OCI-LY7 (cell line): ENCODE measurements around the gene UPB1. TPM values are rescaled to one million over a fixed set of nuclear protein-coding genes. Genes with fewer than 3 reads are reported as not detected.
A peak's percentile ranks its signal among the peaks of the same experiment; 100 is the strongest.
"Not testable (repeated sequence)": the region's sequence is repeated elsewhere in the genome, so short reads cannot be mapped to it uniquely, and the experiment has no call there.

Source experiments
- BruUV-seq: library from RNA; stranded (reverse); fragments of 400-500 nt; replicated peaks from 2 replicates; lab custom pipeline; 2021; lab: Mats Ljungman, UMichigan
- CTCF ChIA-PET: fragments of 300-600 bp; sonication (Branson Sonifier 250); formaldehyde crosslinking; loops from one replicate; lab custom pipeline; 2022; ENCODE audit warnings: antibody characterized with exemption; ENCODE audit not compliant: unreplicated experiment; lab: Charles Lee
- POLR2A ChIA-PET: fragments of 300-600 bp; sonication (Branson Sonifier 250); formaldehyde crosslinking; loops from one replicate; lab custom pipeline; 2022; ENCODE audit warnings: antibody characterized with exemption; lab: Charles Lee
- DNase-seq: peaks from one replicate; pipeline ENCODE4 v3.0.0-alpha.2; 2015; ENCODE audit warnings: low spot score
- H2AFZ ChIP-seq: fragments of 200-600 bp; sonication (generic), shearing (Covaris generic); 2 replicates; pipeline ENCODE4 v1.6.1; 2014; ENCODE audit warnings: mild to moderate bottlenecking, antibody characterized with exemption, low read length, moderate library complexity
- H3K27ac ChIP-seq: fragments of 200-600 bp; sonication (generic); 2 replicates; pipeline ENCODE4 v1.5.1; 2014; ENCODE audit warnings: mixed run types, low read depth, mild to moderate bottlenecking, moderate library complexity, low read length, inconsistent platforms; ENCODE audit not compliant: poor library complexity, severe bottlenecking
- H3K36me3 ChIP-seq: fragments of 200-600 bp; sonication (generic); 2 replicates; pipeline ENCODE4 v1.6.1; 2014; ENCODE audit warnings: mild to moderate bottlenecking, antibody characterized with exemption, low read length, moderate library complexity, mixed read lengths; ENCODE audit not compliant: insufficient read depth
- H3K4me1 ChIP-seq: fragments of 200-600 bp; sonication (generic); 2 replicates; pipeline ENCODE4 v1.5.1; 2014; ENCODE audit warnings: mild to moderate bottlenecking, low read length; ENCODE audit not compliant: insufficient read depth, poor library complexity, severe bottlenecking
- H3K4me2 ChIP-seq: fragments of 200-600 bp; sonication (generic); 2 replicates; pipeline ENCODE4 v1.6.1; 2014; ENCODE audit warnings: mild to moderate bottlenecking, low read length
- H3K4me3 ChIP-seq: fragments of 200-600 bp; sonication (generic); 2 replicates; pipeline ENCODE4 v1.5.1; 2014; ENCODE audit warnings: mild to moderate bottlenecking, low read depth, low read length; ENCODE audit not compliant: poor library complexity, severe bottlenecking
- H3K79me2 ChIP-seq: fragments of 200-600 bp; sonication (generic); 2 replicates; pipeline ENCODE4 v1.6.1; 2016; ENCODE audit warnings: low read depth, mild to moderate bottlenecking, low read length, moderate library complexity, mixed read lengths; ENCODE audit not compliant: insufficient read depth
- H3K9me2 ChIP-seq: fragments of 200-600 bp; sonication (generic); 2 replicates; pipeline ENCODE4 v1.6.1; 2016; ENCODE audit warnings: mild to moderate bottlenecking, low read length, mixed read lengths; ENCODE audit not compliant: insufficient read depth
- H3K9me3 ChIP-seq: fragments of 200-600 bp; sonication (generic); 2 replicates; pipeline ENCODE4 v1.6.1; 2014; ENCODE audit warnings: mild to moderate bottlenecking, mixed run types, low read length, mixed read lengths
- H4K20me1 ChIP-seq: fragments of 200-600 bp; sonication (generic); 2 replicates; pipeline ENCODE4 v1.6.1; 2014; ENCODE audit warnings: mild to moderate bottlenecking, antibody characterized with exemption, low read length, moderate library complexity, mixed read lengths; ENCODE audit not compliant: insufficient read depth
- EZH2phosphoT487 ChIP-seq: fragments of 200-600 bp; sonication (generic); IDR thresholded peaks from 2 replicates; pipeline ENCODE4 v1.6.1; 2018; ENCODE audit warnings: low read depth, borderline replicate concordance, mild to moderate bottlenecking, mixed run types, antibody characterized with exemption, low read length, moderate library complexity, mixed read lengths
- intact Hi-C: fragments of 100-400 bp; cut with micrococcal nuclease; formaldehyde crosslinking; loops from one replicate; pipeline ENCODE4 v1.10.0; 2022; ENCODE audit not compliant: unreplicated experiment
- total RNA-seq, 2 experiments: library from RNA; depleted of rRNA in 1 of 2; stranded (reverse); fragments of >200 nt in 1 of 2; shearing (Covaris generic) in 1 of 2; gene quantifications; 2 replicates each; pipeline ENCODE4 v1.2.3, GENCODE V29; 2014 to 2022
- TF ChIP-seq, protein P1 (sequence below): fragments of 200-600 bp; sonication (generic); conservative IDR thresholded peaks from 2 replicates; pipeline ENCODE4 v1.5.1; 2014; ENCODE audit warnings: mild to moderate bottlenecking, antibody characterized with exemption, low read length, moderate library complexity, mixed read lengths

The UPB1 gene
- total RNA-seq, 2 experiments from 2014 or later: 0.69 to 0.70 TPM

DNA sequence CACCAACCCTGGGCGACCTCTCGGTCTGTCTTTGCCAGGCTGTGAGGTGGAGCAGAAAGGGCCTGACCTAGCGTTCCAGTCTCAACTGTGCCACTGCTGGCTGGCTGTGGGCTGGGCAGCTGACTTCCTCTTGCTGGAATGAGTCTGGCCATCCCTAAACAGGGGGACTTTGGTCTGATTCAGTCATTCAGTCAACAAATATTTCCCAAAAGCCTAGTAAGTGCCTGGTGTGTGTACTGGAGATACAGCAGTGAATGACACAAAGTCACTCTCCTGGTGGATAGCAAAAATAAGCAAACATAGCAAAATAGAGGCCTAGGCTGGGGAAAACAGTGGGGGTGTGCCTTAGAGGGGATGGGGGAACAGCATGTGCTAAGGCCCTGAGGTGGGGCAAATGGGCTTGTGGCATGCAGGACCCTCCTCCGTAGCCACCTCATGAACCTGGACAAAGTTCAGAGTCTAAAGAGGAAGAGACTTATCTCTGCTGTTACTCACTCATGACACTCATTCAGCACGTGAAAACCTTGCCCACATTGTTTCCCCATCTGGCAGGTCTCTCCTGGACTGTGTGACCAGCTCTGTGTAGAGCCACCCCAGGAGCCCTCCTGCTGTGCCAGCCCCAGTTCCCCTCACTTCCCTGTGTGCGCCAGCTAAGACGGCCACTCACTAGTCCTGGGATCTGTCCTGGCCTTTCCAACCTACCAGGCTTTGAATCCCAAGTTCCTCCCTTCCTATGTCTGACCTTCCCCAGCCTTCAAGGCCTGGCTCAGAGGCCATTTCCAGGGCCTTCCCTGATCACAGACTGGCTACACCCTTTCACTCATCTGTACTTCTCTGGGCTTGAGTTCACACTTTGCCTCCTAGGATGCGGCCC is 55.1 kb downstream of the UPB1 start:
- ChIA-PET CTCF (no interaction called here), POLR2A (no interaction called here)
- TF ChIP-seq, protein P1, sequence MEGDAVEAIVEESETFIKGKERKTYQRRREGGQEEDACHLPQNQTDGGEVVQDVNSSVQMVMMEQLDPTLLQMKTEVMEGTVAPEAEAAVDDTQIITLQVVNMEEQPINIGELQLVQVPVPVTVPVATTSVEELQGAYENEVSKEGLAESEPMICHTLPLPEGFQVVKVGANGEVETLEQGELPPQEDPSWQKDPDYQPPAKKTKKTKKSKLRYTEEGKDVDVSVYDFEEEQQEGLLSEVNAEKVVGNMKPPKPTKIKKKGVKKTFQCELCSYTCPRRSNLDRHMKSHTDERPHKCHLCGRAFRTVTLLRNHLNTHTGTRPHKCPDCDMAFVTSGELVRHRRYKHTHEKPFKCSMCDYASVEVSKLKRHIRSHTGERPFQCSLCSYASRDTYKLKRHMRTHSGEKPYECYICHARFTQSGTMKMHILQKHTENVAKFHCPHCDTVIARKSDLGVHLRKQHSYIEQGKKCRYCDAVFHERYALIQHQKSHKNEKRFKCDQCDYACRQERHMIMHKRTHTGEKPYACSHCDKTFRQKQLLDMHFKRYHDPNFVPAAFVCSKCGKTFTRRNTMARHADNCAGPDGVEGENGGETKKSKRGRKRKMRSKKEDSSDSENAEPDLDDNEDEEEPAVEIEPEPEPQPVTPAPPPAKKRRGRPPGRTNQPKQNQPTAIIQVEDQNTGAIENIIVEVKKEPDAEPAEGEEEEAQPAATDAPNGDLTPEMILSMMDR: no peak
- no peak for TF ChIP-seq EZH2phosphoT487
- Histone ChIP-seq H3K4me1 (peaks cover 32% of the 10 kb centered on the region), H3K79me2 (peaks cover 32% of the 10 kb centered on the region; the same call in 1 of the 2 replicates), H2AFZ (no peak overlapping the region), H3K9me2 (no peaks in the 10 kb centered on the region), H3K27ac (no peak overlapping the region), H3K36me3 (peaks cover 51% of the 10 kb centered on the region), H4K20me1 (peaks cover 6% of the 10 kb centered on the region), H3K4me3 (no peak overlapping the region), H3K9me3 (no peaks in the 10 kb centered on the region), H3K4me2 (no peak overlapping the region)
- intact Hi-C loops: no loop called here
- no peak for DNase-seq
- no TSS peak for BruUV-seq

DNA sequence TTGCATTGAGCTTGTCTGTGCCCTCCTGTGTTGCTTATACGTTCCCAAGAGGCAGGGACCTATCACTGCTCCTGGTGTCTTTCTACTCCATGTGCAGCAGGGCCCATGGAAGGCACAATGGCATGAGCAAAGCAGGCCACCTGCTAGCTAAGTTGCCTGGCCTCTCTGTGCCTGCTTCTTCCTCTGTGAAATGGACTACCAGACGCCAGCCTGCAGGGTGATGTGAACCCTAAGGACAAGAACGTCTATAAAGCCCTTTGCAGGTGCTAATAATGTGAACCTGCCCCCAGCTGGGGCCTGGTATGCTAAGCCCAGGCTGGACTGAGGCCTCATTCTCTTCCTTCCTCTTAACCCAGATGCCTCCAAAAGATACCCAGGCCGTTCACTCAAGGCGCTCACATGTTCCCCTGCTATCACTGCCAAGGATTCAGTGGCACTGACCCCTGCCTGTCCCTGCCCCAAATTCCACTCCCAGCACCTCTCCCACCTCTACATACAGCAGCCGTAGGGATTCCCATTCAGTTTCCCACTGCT is 55.8 kb downstream of the UPB1 start:
- H3K36me3 ChIP-seq: peaks cover 50% of the 10 kb centered on the region
- H3K4me2 ChIP-seq: no peak overlapping the region
- H3K27ac ChIP-seq: no peak overlapping the region
- peaks cover 6% of the 10 kb centered on the region for H4K20me1 ChIP-seq
- peaks cover 32% of the 10 kb centered on the region for H3K4me1 ChIP-seq
- peaks cover 34% of the 10 kb centered on the region for H3K79me2 ChIP-seq
- no peaks in the 10 kb centered on the region for H3K9me3 ChIP-seq
- DNase-seq: peak; percentile 22
- H3K9me2 ChIP-seq: no peaks in the 10 kb centered on the region
- H3K4me3 ChIP-seq: no peak overlapping the region
- no peak for TF ChIP-seq EZH2phosphoT487
- TF ChIP-seq, protein P1: no peak
- ChIA-PET POLR2A (interaction anchor here (0.6 kb wide), 1 partner anchor 311 kb away, joined by 3 read pairs; no protein-coding TSS in a partner anchor), CTCF (no interaction called here)
- intact Hi-C loops: no loop called here
- H2AFZ ChIP-seq: no peak overlapping the region
- no TSS peak for BruUV-seq

DNA sequence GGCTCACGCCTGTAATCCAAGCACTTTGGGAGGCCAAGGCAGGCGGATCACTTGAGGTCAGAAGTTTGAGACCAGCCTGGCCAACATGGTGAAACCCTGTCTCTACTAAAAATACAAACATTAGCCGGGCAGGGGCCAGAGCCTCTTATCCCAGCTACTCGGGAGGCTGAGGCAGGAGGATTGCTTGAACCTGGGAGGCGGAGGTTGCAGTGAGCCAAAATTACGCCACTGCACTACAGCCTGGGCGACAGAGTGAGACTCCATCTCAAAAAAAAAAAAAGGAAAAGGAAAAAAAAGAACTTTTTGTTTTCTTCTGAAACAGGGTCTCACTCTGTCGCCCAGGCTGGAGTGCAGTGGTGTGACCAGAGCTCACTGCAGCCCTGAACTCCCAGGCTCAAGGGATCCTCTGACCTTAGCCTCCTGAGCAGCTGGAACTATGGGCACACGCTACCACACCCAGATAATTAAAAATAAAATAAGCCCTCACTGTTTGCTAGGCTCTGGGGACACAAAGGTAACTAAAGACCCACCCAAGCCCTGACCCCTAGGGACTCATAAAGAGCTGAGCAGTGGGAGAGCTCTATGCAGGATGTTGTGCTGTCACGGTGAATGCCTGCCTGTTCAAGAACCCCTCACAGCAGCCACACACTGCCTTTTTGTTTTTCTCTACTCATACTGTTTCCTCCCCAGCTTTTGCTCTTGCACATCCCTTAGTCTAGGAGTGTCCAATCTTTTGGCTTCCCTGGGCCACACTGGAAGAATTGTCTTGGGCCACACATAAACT is 57.6 kb downstream of the UPB1 start:
- BruUV-seq, CTCF ChIA-PET, intact Hi-C loops, H2AFZ ChIP-seq, H3K9me3 ChIP-seq, H3K9me2 ChIP-seq: not testable (repeated sequence)
- peaks cover 43% of the 10 kb centered on the region for H3K4me1 ChIP-seq
- H3K36me3 ChIP-seq: peaks cover 50% of the 10 kb centered on the region
- H3K27ac ChIP-seq: peak overlapping the region; percentile 76
- peaks cover 18% of the 10 kb centered on the region for H4K20me1 ChIP-seq
- POLR2A ChIA-PET: interaction anchor here (0.6 to 1.9 kb wide), 3 partner anchors 41 to 849 kb away, joined by 3 to 7 read pairs (median 4); no protein-coding TSS in a partner anchor
- H3K4me2 ChIP-seq: peak overlapping the region; percentile 80
- peak overlapping the region; percentile 96 for H3K4me3 ChIP-seq
- peaks cover 51% of the 10 kb centered on the region for H3K79me2 ChIP-seq
- peak; percentile 89 for DNase-seq
